H9 (cell line): ENCODE measurements around the gene PDCD1. TPM values are rescaled to one million over a fixed set of nuclear protein-coding genes. Genes with fewer than 3 reads are reported as not detected.

Experiments
- DNase-seq: peaks from one replicate; pipeline ENCODE4 v3.0.0-alpha.2; 2017
- H2AFZ ChIP-seq: one replicate; pipeline ENCODE4 v1.6.1; 2013; ENCODE audit warnings: mild to moderate bottlenecking, low read length, control low read depth, moderate library complexity
- H2AK5ac ChIP-seq: 2 replicates; pipeline ENCODE4 v1.6.1; 2013; ENCODE audit warnings: low read length, control low read depth, mixed read lengths; ENCODE audit not compliant: insufficient read length
- H2BK120ac ChIP-seq: one replicate; pipeline ENCODE4 v1.6.1; 2013; ENCODE audit warnings: low read depth, mild to moderate bottlenecking, low read length, control low read depth, inconsistent platforms; ENCODE audit not compliant: poor library complexity, severe bottlenecking
- H2BK12ac ChIP-seq: 2 replicates; pipeline ENCODE4 v1.6.1; 2013; ENCODE audit warnings: low read length, control low read depth, mixed read lengths, low read depth; ENCODE audit not compliant: insufficient read length
- H2BK15ac ChIP-seq: 2 replicates; pipeline ENCODE4 v1.6.1; 2013; ENCODE audit warnings: low read depth, low read length, control low read depth
- H2BK20ac ChIP-seq: one replicate; pipeline ENCODE4 v1.6.1; 2013; ENCODE audit warnings: low read depth, mild to moderate bottlenecking, low read length, control low read depth, inconsistent platforms; ENCODE audit not compliant: poor library complexity, severe bottlenecking
- H2BK5ac ChIP-seq: 2 replicates; pipeline ENCODE4 v1.6.1; 2013; ENCODE audit warnings: low read length, control low read depth, mixed read lengths; ENCODE audit not compliant: insufficient read length
- H3K14ac ChIP-seq: 2 replicates; pipeline ENCODE4 v1.6.1; 2013; ENCODE audit warnings: low read length, control low read depth; ENCODE audit not compliant: insufficient read depth
- H3K18ac ChIP-seq: 2 replicates; pipeline ENCODE4 v1.6.1; 2013; ENCODE audit warnings: low read depth, mild to moderate bottlenecking, mixed read lengths, low read length, control low read depth; ENCODE audit not compliant: insufficient read length
- H3K23ac ChIP-seq: 2 replicates; pipeline ENCODE4 v1.6.1; 2013; ENCODE audit warnings: low read length, control low read depth, mixed read lengths, low read depth; ENCODE audit not compliant: insufficient read length
- H3K23me2 ChIP-seq: 2 replicates; pipeline ENCODE4 v1.6.1; 2013; ENCODE audit warnings: low read depth, mild to moderate bottlenecking, mixed read lengths, low read length, control low read depth; ENCODE audit not compliant: insufficient read length, poor library complexity, severe bottlenecking
- H3K27ac ChIP-seq: 2 replicates; pipeline ENCODE4 v1.5.1; 2013; ENCODE audit warnings: low read length, control low read depth, mixed read lengths, low read depth; ENCODE audit not compliant: insufficient read length
- H3K27me3 ChIP-seq: 2 replicates; pipeline ENCODE4 v1.6.1; 2013; ENCODE audit warnings: low read length, control low read depth, inconsistent platforms; ENCODE audit not compliant: insufficient read depth
- H3K4ac ChIP-seq: 2 replicates; pipeline ENCODE4 v1.6.1; 2013; ENCODE audit warnings: low read depth, mild to moderate bottlenecking, control low read depth, inconsistent platforms, low read length, moderate library complexity
- H3K4me1 ChIP-seq: 2 replicates; pipeline ENCODE4 v1.6.1; 2013; ENCODE audit warnings: low read length, control low read depth, inconsistent platforms; ENCODE audit not compliant: insufficient read depth
- H3K4me2 ChIP-seq: 2 replicates; pipeline ENCODE4 v1.6.1; 2013; ENCODE audit warnings: low read length, control low read depth, mixed read lengths; ENCODE audit not compliant: insufficient read length, insufficient read depth
- H3K56ac ChIP-seq: 2 replicates; pipeline ENCODE4 v1.6.1; 2013; ENCODE audit warnings: low read depth, mild to moderate bottlenecking, mixed read lengths, low read length, control low read depth; ENCODE audit not compliant: insufficient read length
- H3K79me1 ChIP-seq: 2 replicates; pipeline ENCODE4 v1.6.1; 2013; ENCODE audit warnings: low read depth, mild to moderate bottlenecking, moderate library complexity, low read length, control low read depth, inconsistent platforms; ENCODE audit not compliant: insufficient read depth, poor library complexity, severe bottlenecking
- H3K79me2 ChIP-seq: 2 replicates; pipeline ENCODE4 v1.6.1; 2013; ENCODE audit warnings: low read length, control low read depth, inconsistent platforms; ENCODE audit not compliant: insufficient read depth
- H3K9ac ChIP-seq: 2 replicates; pipeline ENCODE4 v1.6.1; 2013; ENCODE audit warnings: low read length, control low read depth, mixed read lengths; ENCODE audit not compliant: insufficient read length; ENCODE audit errors: extremely low read depth
- H3K9me3 ChIP-seq: one replicate; pipeline ENCODE4 v1.6.1; 2013; ENCODE audit warnings: low read depth, low read length, inconsistent platforms; ENCODE audit not compliant: control insufficient read depth
- H3T11ph ChIP-seq: one replicate; pipeline ENCODE4 v1.6.1; 2013; ENCODE audit warnings: mild to moderate bottlenecking, low read length, control low read depth, inconsistent platforms
- H4K20me1 ChIP-seq: one replicate; pipeline ENCODE4 v1.6.1; 2013; ENCODE audit not compliant: control insufficient read depth, insufficient read length, insufficient read depth
- H4K5ac ChIP-seq: 2 replicates; pipeline ENCODE4 v1.6.1; 2013; ENCODE audit warnings: low read depth, mild to moderate bottlenecking, mixed read lengths, low read length, control low read depth; ENCODE audit not compliant: insufficient read length
- H4K8ac ChIP-seq: replicated peaks from 2 replicates; pipeline ENCODE4 v1.6.1; 2013; ENCODE audit warnings: low read length, control low read depth, mixed read lengths, low read depth; ENCODE audit not compliant: insufficient read length
- H4K91ac ChIP-seq: 2 replicates; pipeline ENCODE4 v1.6.1; 2013; ENCODE audit warnings: low read depth, mild to moderate bottlenecking, moderate library complexity, mixed read lengths, low read length, control low read depth; ENCODE audit not compliant: insufficient read length
- H3K27ac Mint-ChIP-seq, 3 experiments: 2 replicates in 2 of 3; 3 replicates in 1 of 3; pipeline ENCODE4 v1.8.0; 2020 to 2021; ENCODE audit warnings: mixed read lengths in 3 of 3, mild to moderate bottlenecking in 1 of 3, moderate library complexity in 1 of 3
- H3K27me3 Mint-ChIP-seq: 2 replicates; pipeline ENCODE4 v1.8.0; 2021; ENCODE audit warnings: low read depth, mild to moderate bottlenecking, moderate library complexity, mixed read lengths
- H3K36me3 Mint-ChIP-seq, 3 experiments: 2 replicates in 2 of 3; 3 replicates in 1 of 3; pipeline ENCODE4 v1.8.0; 2020 to 2021; ENCODE audit warnings: low read depth in 3 of 3, mixed read lengths in 3 of 3; ENCODE audit not compliant: insufficient read depth in 1 of 3
- H3K4me1 Mint-ChIP-seq, 2 experiments: 2 replicates each; pipeline ENCODE4 v1.8.0; 2020; ENCODE audit warnings: mixed read lengths in 2 of 2
- H3K4me3 Mint-ChIP-seq, 2 experiments: 2 replicates in 1 of 2; 3 replicates in 1 of 2; pipeline ENCODE4 v1.8.0; 2020 to 2021; ENCODE audit warnings: mild to moderate bottlenecking in 2 of 2, mixed read lengths in 2 of 2, moderate library complexity in 1 of 2
- H3K9me3 Mint-ChIP-seq, 2 experiments: 2 replicates in 1 of 2; 3 replicates in 1 of 2; pipeline ENCODE4 v1.8.0; 2020; ENCODE audit warnings: mild to moderate bottlenecking in 2 of 2, mixed read lengths in 2 of 2, moderate library complexity in 1 of 2
- CTCF ChIP-seq: fragments of 200-600 bp; sonication (generic); conservative IDR thresholded peaks from 3 replicates; pipeline ENCODE4 v1.8.0; 2021; ENCODE audit warnings: antibody characterized with exemption, mild to moderate bottlenecking
- WGBS: extraction: QIAGEN DNeasy Blood & Tissue Kit; methylation state at CpG from one replicate; pipeline ENCODE4 v1.1.7; 2013; ENCODE audit warnings: missing lambda C conversion rate, low lambda C conversion rate, mixed read lengths; ENCODE audit not compliant: insufficient read length; ENCODE audit errors: extremely low coverage; 5-methylcytosine and 5-hydroxymethylcytosine counted together
- total RNA-seq: library from RNA; stranded (reverse); gene quantifications from 2 replicates; pipeline ENCODE4 v1.2.1, GENCODE V29; 2021

PDCD1 gene
- total RNA-seq, 1 experiment from 2014 or later, result 1.6 TPM

DNA sequence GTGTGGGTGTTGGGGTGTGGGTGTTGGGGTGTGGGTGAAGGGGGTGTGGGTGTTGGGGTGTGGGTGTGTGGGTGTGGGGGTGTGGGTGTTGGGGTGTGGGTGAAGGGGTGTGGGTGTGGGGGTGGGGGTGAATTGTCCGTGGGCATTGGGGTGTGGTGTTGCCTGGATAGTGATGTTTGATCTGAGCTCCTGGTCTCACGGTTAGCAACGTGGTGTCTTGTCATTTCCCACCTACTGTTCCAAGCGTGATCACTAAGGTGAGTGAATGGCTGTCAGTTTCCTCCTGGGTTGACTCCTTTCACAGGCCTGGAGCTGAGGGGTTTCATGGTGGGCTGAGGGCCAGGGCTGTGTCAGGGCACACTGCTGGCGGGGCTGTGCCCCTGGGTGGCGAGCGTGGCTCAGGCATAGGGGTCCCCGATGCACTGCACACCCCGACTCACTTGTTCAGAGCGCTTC lies 38.1 kb upstream of the PDCD1 start:
- Histone ChIP-seq H4K20me1 (no peaks in the 10 kb centered on the region), H3K23ac (no peak overlapping the region), H2BK5ac (no peak overlapping the region), H3K4ac (no peak overlapping the region), H3T11ph (no peak overlapping the region), H2BK12ac (no peak overlapping the region), H2BK20ac (no peak overlapping the region), H4K5ac (no peak overlapping the region), H3K9ac (no peak overlapping the region), H3K4me1 (no peaks in the 10 kb centered on the region; the same call in 1 of the 2 replicates), H2AFZ (no peak overlapping the region), H2BK15ac (no peak overlapping the region), H3K4me2 (no peak overlapping the region), H3K27me3 (no peaks in the 10 kb centered on the region; the same call in 1 of the 2 replicates), H2AK5ac (no peak overlapping the region), H3K23me2 (peaks cover 4% of the 10 kb centered on the region), H3K79me1 (no peaks in the 10 kb centered on the region), H3K56ac (no peak overlapping the region), H3K14ac (no peak overlapping the region; the same call in 1 of the 2 replicates), H4K91ac (no peak overlapping the region), H3K27ac (no peak overlapping the region), H3K9me3 (no peaks in the 10 kb centered on the region), H3K79me2 (no peaks in the 10 kb centered on the region), H4K8ac (no peak overlapping the region), H3K18ac (no peak overlapping the region), H2BK120ac (no peak overlapping the region)
- no CpG with 5 or more reads among the region's 10 CpGs for WGBS
- H3K36me3 Mint-ChIP-seq, result peaks cover 0 to 7% (median 0%) of the 10 kb centered on the region in 3 experiments; a peak in 3 of 7 replicates
- no peak for DNase-seq
- H3K4me1 Mint-ChIP-seq, result peaks cover 18 to 34% of the 10 kb centered on the region in 2 experiments
- H3K27ac Mint-ChIP-seq, result no peak overlapping the region
- H3K27me3 Mint-ChIP-seq, result peaks cover 3% of the 10 kb centered on the region; the same call in 1 of the 2 replicates
- H3K9me3 Mint-ChIP-seq, result no peaks in the 10 kb centered on the region; a peak in 2 of 5 replicates
- no peak for TF ChIP-seq CTCF
- no peak overlapping the region for H3K4me3 Mint-ChIP-seq
